SK-MEL-5 (cell line): ENCODE measurements around the gene SMO. TPM values are rescaled to one million over a fixed set of nuclear protein-coding genes. Genes with fewer than 3 reads are reported as not detected.
"Not testable (repeated sequence)": the region's sequence is repeated elsewhere in the genome, so short reads cannot be mapped to it uniquely, and the experiment has no call there.

Experiments used
- DNase-seq: peaks from one replicate; pipeline ENCODE4 v3.0.0-alpha.2; 2016; ENCODE audit warnings: low read depth, low spot score
- in situ Hi-C: cut with HindIII; loops from 2 replicates; pipeline ENCODE4 v1.10.0; 2016; ENCODE audit warnings: low sequenced_read_pairs, high pct_unique_total_duplicates, low pct_unique_long_range_greater_than_20kb
- total RNA-seq: library from RNA; depleted of rRNA; stranded (reverse); fragments of >200 nt; shearing (Covaris generic); gene quantifications from 2 replicates; pipeline ENCODE4 v1.2.3, GENCODE V29; 2014

Gene SMO
- total RNA-seq, 1 experiment from 2014 or later = 25.8 TPM

DNA sequence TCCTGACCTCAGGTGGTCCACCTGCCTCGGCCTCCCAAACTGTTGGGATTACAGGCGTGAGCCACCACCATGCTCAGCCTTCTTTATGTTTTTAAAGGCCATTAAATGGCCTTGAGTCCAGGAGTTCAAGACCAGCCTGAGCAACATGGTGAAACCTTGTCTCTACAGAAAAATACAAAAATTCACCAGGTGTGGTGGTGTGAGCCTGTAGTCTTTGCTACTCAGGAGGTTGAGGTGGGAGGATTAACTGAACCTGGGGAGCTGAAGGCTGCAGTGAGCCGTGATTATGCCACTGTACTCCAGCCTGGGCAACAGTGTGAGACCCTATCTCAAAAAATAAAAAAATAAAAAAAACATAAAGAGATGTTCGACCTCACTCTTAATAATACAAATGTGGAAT, 11.0 kb downstream of the SMO start:
- no peak for DNase-seq
- in situ Hi-C loops = no loop called here

DNA sequence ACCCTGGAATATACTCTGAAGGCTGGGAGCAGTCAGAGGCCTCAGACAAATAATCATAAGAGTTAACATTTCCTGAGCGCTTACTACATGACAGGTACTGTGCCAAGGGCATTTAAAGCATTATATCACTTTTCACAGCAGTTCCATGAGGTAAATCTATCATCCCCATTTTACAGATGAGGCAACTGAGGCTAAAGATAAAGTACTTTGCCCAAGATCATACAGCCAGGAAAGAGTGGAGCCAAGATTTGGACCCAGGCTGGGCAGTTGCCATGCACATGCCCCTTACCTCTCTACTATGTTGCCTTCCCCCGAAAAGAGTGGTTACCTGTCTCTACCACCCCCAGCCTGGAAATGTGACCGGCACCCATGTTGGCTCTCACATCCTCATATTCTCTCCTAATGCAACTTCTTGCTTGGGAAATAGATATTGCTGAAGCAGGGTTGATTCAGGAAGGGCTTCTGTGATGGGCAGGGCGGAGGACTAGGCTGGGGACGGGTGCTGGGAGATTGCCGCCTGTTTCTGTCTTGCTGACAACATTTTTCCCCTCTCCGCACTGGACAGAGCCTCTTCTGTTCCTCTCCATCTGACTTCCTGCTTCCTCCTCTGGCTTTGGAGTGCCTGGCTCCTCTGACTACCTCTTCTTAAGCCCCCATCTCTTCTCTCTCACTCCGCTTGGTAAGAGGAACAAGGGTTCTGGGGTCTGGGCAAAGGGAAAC, 13.8 kb downstream of the SMO start:
- in situ Hi-C loops = no loop called here
- no peak for DNase-seq

DNA sequence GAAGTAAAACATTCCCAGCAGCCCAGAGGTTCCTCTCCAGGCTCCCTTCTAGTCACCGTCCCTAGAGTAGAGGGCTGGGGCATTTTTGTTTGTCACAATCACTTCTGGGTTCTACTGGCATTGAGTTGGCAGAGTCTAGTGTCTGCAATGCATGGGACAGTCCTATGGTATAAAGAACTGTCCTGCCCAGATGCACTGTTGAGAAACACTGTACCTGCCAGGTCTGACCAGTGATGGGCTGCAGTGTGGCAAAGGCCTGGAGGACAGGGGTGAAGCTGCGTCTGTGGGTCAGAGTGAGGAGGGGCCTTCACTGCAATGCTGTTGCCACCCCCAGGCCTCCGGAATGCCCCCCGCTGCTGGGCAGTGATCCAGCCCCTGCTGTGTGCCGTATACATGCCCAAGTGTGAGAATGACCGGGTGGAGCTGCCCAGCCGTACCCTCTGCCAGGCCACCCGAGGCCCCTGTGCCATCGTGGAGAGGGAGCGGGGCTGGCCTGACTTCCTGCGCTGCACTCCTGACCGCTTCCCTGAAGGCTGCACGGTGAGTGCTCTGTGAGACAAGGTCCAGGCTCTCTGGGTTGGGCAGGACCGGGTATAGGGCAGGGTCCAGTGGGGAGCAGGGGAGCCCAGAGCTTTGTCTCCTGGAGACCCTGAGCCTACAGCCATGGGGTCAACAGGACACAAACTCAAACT, 14.8 kb downstream of the SMO start:
- DNase-seq = no peak
- in situ Hi-C loops = no loop called here

DNA sequence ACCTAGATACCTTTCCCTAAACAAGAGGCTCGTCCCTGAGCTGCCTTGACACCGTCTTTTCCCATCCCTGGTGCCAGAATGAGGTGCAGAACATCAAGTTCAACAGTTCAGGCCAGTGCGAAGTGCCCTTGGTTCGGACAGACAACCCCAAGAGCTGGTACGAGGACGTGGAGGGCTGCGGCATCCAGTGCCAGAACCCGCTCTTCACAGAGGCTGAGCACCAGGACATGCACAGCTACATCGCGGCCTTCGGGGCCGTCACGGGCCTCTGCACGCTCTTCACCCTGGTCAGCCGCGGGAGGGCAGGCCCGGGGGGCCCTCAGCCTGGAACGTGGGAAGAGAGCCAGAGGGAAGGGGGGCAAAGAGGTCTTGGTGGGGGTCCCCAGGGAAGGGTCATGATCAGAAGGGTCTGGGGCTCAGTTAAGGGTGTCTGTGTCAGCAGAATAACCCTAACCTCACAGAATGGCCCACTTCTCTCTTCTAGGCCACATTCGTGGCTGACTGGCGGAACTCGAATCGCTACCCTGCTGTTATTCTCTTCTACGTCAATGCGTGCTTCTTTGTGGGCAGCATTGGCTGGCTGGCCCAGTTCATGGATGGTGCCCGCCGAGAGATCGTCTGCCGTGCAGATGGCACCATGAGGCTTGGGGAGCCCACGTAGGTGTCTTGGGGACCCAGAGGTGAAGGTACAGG, 16.8 kb downstream of the SMO start:
- no peak for DNase-seq
- in situ Hi-C loops = no loop called here

DNA sequence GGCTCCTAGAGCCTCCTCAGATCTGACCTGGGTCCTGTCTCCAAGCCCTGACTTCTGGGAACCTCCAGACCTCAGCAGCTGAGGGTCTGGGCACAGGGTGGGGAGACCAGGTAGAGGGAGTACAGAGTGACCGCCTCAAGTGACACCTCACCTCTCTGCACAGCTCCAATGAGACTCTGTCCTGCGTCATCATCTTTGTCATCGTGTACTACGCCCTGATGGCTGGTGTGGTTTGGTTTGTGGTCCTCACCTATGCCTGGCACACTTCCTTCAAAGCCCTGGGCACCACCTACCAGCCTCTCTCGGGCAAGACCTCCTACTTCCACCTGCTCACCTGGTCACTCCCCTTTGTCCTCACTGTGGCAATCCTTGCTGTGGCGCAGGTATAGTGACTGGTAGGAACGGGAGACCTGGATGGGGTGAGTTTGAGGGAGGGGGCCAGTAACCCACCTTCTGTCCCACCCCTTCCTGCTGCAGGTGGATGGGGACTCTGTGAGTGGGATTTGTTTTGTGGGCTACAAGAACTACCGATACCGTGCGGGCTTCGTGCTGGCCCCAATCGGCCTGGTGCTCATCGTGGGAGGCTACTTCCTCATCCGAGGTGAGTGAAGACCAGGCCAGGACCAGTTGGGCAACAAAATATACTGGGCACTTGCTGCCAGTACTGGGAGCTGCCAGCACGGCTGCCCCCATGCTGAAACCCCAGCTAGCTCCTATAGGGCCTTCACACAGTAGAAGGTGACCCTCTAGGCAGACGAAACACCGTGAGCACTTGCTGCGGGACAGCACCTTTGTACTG, 17.8 kb downstream of the SMO start:
- in situ Hi-C loops = no loop called here
- no peak for DNase-seq

DNA sequence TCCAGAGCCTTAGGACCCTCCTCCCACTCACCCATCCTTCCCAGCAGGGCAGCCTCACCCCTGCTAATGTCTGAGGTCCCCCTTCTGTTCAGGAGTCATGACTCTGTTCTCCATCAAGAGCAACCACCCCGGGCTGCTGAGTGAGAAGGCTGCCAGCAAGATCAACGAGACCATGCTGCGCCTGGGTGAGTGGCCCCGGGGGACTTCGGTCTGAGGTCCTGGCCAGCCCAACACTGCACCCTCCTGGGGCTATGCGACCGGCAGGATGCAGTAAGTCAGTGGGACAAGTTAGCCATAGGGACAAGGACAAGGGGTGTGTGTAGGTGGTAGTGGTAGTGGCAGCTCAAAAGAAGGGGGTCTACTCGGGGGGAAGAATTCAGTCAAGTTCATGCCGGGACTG, 20.2 kb downstream of the SMO start:
- in situ Hi-C loops = no loop called here
- DNase-seq = no peak

DNA sequence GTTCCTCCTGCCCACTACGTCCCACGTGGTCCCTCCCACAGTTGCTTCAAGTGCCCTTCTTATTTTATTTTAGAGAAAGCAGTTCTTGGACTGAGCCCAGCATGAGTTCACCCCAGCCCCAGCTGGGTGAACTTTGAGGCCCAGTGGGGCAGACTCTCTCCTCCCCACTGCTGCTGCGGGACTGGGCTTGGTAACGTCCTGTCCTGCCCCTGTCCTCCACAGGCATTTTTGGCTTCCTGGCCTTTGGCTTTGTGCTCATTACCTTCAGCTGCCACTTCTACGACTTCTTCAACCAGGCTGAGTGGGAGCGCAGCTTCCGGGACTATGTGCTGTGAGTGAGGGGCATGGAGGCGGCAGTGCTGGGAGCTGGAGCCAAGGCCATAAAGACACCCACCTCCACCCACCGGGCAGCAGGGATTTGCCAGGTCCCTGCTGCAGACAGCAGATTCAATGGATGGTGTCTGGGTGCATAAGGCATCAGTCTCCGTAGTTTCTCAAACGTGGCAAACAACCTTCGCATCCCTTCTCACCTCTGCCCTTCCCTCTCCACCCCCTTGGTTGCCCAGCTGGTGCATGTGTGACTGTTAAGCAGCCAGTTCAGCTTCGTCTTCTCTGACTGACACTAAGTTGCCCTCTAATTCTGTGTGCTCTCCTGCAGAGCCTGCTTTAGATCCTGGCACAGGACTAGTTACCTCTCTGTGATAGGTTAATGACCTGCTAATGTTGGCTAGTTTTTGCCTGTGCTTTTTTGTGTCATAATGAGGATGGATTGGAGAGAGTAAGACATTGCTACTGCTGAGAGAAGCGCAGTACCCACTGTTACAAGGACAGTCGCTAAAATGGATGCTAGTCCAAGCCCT, 20.9 kb downstream of the SMO start:
- in situ Hi-C loops = no loop called here
- no peak for DNase-seq

DNA sequence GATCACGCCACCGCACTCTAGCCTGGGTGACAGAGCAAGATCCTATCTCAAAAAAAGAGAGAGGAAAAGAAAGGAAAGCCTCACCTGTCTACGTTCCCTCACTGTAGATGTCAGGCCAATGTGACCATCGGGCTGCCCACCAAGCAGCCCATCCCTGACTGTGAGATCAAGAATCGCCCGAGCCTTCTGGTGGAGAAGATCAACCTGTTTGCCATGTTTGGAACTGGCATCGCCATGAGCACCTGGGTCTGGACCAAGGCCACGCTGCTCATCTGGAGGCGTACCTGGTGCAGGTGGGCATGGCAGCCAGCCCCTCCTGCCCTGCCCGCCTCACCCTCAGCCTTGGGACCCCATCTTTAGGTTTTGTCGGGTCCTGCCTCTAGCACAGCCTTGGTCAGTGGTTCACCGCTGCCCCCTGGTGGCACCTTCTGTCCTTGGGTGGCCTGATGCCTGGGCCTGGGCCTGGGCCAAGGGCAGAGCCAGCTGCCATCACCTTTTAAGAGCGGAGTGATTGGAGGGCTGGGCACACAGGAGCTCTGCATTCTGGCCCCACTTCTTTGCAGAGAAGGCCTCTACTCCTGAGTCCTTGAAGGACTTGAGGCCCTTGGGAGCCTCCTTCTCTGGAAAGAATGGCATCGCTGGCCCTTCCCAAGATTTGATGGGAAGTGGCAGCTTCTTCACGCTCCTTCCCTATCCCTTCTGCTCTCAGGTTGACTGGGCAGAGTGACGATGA, 22.0 kb downstream of the SMO start:
- DNase-seq = peak; percentile 87
- in situ Hi-C loops = no loop called here

DNA sequence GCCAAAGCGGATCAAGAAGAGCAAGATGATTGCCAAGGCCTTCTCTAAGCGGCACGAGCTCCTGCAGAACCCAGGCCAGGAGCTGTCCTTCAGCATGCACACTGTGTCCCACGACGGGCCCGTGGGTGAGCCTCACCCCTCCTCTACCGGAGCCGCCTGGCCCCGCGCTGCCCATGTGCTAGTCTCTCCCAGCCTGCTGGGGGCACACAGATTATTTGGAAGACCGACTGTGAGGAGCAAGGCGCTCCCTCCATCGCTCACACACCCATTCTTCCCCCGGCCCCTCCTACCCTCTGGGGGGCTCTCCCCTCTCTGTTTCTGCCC, 22.5 kb downstream of the SMO start:
- DNase-seq = no peak
- in situ Hi-C loops = no loop called here

DNA sequence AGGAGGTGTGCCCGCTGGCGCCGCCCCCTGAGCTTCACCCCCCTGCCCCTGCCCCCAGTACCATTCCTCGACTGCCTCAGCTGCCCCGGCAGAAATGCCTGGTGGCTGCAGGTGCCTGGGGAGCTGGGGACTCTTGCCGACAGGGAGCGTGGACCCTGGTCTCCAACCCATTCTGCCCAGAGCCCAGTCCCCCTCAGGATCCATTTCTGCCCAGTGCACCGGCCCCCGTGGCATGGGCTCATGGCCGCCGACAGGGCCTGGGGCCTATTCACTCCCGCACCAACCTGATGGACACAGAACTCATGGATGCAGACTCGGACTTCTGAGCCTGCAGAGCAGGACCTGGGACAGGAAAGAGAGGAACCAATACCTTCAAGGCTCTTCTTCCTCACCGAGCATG, 23.7 kb downstream of the SMO start:
- DNase-seq = no peak

DNA sequence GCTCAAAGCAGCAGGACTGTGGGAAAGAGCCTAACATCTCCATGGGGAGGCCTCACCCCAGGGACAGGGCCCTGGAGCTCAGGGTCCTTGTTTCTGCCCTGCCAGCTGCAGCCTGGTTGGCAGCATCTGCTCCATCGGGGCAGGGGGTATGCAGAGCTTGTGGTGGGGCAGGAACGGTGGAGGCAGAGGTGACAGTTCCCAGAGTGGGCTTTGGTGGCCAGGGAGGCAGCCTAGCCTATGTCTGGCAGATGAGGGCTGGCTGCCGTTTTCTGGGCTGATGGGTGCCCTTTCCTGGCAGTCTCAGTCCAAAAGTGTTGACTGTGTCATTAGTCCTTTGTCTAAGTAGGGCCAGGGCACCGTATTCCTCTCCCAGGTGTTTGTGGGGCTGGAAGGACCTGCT, 24.2 kb downstream of the SMO start:
- in situ Hi-C loops = no loop called here
- no peak for DNase-seq

More for the DNA sequence above, 23.7 kb downstream of the SMO start:
- in situ Hi-C loops = no loop called here

DNA sequence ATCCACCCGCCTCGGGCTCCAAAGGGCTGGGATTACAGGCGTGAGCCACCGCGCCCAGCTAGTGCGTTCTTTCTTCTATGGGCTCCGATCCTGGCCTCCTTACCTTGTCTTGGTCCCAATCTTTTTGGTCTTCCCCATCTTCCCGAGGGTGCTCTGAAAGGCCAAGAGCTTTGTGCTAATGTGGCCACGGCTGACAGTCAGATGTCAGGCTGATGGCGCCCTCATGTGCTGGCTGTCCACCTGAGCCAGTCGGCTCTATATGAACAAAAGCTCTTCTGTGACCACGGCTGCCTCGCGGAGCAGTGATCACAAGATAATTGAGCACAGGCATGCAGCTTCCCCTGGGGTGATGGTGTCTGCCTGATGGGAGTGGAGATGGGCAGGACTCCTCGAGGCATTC, 25.4 kb downstream of the SMO start:
- DNase-seq = peak; percentile 100
- in situ Hi-C loops = no loop called here

DNA sequence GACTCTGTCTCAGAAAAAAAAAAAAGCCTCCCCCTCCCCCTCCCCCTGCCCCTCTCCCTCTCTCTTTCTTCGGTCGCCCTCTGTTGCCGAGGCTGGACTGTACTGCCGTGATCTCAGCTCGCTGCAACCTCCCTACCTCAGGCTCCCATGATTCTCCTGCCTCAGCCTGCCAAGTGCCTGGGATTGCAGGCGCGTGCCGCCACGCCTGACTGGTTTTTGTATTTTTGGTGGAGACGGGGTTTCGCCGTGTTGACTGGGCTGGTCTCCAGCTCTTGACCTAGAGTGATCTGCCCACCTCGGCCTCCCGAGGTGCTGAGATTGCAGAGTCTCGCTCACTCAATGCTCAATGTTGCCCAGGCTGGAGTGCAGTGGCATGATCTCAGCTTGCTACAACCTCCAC, 27.3 kb downstream of the SMO start:
- in situ Hi-C loops, DNase-seq: not testable (repeated sequence)

DNA sequence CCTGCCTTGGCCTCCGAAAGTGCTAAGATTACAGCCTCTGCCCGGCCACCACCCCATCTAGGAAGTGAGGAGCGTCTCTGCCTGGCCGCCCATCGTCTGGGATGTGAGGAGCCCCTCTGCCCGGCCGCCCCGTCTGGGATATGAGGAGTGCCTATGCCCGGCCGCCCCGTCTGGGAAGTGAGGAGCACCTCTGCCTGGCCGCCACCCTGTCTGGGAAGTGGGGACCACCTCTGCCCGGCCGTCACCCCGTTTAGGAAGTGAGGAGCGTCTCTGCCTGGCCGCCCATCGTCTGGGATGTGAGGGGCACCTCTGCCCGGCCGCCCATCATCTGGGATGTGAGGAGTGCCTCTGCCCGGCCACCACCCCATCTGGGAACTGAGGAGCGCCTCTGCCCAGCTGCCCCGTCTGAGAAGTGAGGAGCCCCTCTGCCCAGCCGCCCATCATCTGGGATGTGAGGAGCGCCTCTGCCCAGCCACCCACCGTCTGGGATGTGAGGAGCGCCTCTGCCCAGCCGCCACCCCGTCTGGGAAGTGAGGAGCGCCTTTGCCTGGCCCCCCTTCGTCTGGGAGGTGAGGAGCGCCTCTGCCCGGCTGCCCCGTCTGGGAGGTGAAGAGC, 27.8 kb downstream of the SMO start:
- in situ Hi-C loops = not testable (repeated sequence)

DNA sequence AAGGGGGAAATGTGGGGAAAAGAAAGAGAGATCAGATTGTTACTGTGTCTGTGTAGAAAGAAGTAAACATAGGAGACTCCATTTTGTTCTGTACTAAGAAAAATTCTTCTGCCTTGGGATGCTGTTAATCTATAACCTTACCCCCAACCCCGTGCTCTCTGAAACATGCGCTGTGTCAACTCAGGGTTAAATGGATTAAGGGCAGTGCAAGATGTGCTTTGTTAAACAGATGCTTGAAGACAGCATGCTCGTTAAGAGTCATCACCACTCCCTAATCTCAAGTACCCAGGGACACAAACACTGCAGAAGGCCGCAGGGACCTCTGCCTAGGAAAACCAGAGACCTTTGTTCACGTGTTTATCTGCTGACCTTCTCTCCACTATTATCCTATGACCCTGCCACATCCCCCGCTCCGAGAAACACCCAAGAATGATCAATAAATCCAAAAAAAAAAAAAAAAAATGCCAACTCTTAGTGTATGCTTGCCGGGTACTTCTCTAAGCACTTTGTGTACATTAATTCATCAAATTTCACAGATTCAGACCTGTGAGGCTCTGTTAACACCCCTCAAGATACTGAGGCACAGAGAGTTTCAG, 28.5 kb downstream of the SMO start:
- in situ Hi-C loops = not testable (repeated sequence)

More for the DNA sequence above, 27.8 kb downstream of the SMO start:
- DNase-seq = not testable (repeated sequence)

DNA sequence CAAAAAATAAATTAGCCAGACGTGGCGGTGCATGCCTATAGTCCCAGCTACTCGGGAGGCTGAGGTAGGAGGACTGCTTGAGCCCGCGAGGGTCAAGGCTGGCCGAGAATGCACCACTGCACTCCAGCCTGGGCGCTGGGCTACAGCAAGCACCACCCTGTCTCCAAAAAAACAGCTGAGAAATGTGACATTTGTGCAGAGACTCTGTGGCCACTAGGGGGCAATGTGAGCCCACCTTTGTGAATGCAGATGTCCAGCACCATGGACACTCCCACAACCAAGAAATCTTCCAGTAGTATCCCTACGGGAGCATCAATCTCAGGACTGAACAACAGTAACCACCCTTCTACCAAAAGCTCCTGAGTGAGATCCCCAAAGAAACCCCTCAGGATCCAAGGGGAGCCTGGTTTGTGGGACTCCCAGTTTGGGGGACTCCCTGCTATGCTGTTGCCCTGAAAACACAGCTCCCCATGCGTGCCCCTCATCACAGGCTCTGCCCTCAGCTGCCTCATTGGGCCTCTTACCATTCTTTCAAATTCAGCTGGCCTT, 30.2 kb downstream of the SMO start:
- in situ Hi-C loops = no loop called here
- DNase-seq = peak; percentile 96

More for the DNA sequence above, 28.5 kb downstream of the SMO start:
- not testable (repeated sequence) for DNase-seq
